HPDE6-E6E7 (cell line): ENCODE data around the gene ZNF609.

Source experiments
- DNase-seq: peaks from one replicate; pipeline ENCODE4 v3.0.0; 2011; ENCODE audit warnings: missing footprints; ENCODE audit errors: extremely low spot score

Gene ZNF609

DNA sequence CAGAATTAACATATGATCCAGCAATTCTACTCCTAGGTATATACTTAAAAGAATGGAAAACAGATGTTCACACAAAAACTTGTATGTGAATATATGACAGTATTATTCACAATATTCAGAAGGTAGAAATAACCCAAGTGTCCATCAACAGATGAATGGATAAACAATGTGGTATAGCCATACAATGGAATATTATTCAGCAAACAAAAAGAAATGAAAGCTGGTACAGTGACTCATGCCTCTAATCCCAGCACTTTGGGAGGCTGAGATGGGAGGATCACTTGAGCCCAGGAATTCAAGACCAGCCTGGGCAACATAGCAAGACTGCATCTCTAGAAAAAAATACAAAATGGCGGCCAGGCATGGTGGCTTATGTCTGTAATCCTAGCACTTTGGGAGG, 185.6 kb downstream of the ZNF609 start:
- no peak for DNase-seq

DNA sequence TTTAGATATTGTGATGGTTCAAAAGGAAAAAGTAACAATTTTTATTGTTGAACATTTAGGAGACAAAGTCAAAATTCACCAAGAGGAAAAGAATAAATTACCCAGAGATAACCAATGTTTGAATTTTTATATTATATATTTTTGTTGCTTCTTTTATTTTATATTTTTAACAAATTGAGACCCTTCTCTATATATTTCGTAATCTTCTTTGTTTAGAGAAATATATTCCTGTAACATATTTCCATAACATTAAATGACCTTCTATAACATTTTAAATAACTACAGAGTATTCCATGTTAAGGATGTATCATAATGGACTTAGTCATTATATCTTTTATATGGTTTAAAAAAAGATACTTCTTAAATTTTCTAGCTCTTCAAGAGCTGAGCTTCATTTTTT, 187.0 kb downstream of the ZNF609 start:
- DNase-seq = no peak

DNA sequence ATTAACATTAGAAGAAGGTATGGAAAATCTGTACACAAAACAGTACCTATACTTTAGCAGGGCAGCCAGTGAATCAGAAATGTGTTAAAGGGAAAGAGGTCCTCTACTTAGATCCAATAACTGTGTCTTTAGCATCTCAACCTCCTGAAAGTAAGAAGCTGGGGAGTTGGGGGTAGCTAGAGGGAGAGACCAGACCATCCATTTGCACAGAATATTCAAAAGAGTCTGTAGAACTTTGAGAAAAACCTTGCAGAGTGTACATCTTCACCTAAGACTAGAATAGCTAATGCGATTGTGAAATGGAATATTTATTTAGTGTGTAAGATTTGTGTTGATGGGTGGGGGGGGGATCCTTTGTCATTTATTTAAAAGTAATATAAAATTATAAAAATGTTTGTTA, 190.2 kb downstream of the ZNF609 start:
- DNase-seq = no peak

DNA sequence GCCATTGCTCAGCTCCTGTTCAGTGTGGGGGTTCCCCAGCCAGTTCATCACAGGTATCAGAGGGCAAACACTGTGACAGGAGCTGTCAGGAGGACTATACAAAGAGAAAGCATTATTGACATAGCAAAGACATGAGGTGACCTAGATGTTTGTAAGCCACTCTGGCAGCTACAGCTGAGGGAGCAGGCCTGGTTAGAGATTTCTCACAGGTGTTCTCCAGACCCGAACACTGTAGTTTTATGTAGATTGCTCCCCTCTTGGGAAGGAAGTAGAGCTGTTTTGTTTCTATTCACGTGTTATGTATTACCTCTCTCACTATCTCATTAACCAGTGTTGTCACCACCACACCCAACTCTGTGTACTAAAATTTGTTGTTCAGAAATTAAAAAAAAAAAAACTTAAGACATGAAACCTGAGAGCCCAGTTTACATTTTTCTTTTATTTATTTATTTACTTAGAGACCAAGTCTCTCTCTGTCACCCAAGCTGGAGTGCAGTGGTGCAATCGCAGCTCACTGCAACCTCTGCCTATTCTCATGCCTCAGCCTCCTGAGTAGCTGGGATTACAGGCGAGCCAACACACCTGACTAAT, 191.3 kb downstream of the ZNF609 start:
- DNase-seq = no peak

DNA sequence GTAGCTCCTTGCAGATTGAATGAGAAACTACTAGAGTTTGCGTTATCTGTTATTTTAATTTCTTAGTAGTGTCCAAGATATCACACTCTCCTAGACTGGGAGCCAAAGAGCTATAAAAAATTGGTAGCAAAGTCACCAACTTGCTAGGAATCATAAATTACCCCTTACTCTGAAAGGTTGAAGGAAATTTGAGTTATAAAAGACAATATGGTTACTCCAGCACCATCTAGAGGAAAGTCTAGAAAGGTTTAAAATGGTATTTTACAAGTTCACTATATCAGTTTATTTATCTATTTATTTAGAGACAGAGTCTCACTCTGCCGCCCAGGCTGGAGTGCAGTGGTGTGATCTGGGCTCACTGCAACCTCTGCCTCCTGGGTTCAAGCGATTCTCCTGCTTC, 193.4 kb downstream of the ZNF609 start:
- no peak for DNase-seq

DNA sequence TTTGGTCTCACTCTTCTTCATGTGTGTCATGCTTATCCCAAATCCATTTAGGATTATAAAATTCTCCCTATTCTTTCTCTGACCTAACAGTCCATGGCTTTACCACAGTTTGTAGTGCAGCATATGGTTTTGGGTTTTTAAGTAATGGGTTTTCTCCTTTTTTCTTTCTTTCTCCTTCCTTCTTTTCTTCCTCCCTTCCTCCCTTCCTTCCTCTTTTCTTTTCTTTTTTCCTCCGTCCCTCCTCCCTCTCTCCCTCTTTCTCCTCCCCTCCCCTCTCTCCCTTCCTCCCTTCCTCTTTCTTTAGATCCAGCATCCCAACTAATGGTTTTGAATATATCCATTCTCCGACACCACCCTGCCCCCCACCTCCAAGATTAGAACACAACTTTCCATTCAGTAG, 196.1 kb downstream of the ZNF609 start:
- no peak for DNase-seq

DNA sequence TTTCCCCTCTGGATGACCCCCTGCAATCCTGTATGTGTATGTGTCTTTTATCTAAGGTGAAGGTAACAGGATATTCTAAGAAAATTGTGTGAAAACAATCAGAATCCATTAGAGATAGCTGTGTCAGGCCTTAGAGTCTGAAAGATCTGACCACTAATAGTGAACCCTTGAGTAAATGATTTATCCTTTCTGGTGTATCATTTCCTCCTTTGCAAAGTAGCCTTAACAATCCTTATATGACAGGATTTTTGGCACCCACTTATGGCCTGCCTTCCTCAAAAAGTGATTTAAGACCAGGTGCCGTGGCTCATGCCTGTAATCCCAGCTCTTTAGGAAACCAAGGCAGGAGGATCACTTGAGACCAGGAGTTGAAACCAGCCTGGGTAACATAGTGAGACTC, 204.8 kb downstream of the ZNF609 start:
- no peak for DNase-seq

DNA sequence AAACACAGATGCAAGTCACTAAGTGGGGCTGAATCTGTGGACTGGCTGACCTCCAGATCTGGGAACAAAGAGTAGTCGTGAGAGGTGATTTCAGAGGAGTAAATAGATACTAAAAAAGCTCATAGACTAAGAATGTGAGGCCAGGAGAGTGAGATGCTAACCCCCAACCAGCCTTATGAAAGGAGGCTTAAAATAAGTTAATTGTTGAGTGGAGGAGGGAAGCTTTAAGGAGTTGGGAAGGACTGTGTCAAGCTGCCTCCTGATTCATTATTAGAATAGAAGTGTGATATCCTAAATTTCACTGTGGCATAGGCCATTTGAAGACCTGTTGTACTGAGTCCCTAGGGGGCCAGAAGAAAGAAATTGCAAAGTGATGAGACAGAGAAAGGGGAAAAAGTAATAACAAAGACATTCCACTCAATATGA, 207.4 kb downstream of the ZNF609 start:
- no peak for DNase-seq

DNA sequence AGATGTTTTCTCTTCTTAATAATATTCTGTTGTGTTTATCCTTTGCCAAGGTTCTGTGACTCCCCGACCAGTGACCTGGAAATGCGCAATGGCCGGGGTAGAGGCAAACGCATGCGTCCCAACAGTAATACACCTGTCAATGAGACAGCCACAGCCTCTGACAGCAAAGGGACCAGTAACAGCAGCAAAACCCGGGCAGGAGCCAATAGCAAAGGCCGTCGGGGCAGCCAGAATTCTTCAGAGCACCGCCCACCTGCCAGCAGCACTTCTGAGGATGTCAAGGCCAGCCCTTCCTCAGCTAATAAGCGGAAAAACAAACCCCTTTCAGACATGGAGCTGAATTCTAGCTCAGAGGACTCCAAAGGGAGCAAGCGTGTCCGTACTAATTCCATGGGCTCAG, 213.5 kb downstream of the ZNF609 start:
- no peak for DNase-seq

DNA sequence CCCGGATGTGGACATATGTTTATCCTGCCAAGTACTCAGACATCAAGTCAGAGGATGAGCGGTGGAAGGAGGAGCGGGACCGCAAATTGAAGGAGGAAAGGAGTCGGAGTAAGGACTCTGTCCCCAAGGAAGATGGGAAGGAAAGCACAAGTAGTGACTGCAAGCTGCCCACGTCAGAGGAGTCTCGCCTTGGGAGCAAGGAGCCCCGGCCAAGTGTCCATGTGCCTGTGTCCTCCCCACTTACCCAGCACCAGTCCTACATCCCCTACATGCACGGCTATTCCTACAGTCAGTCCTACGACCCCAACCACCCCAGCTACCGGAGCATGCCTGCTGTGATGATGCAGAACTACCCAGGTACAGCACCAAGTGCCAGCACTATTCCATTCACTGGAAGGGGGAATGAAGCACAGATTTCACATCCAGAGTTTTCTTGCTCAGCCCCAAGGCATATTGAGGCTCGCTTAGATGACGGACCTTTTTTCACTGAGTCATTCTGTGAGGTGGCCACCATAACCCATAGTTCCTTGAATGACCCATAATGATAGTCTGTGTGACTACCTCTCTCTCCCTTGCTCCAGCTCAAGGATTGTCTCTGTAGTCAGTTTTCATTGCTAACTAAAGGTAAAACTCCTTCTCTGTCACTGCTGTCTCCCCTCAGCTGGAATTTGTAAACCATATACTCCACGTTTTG, 217.9 kb downstream of the ZNF609 start:
- no peak for DNase-seq

DNA sequence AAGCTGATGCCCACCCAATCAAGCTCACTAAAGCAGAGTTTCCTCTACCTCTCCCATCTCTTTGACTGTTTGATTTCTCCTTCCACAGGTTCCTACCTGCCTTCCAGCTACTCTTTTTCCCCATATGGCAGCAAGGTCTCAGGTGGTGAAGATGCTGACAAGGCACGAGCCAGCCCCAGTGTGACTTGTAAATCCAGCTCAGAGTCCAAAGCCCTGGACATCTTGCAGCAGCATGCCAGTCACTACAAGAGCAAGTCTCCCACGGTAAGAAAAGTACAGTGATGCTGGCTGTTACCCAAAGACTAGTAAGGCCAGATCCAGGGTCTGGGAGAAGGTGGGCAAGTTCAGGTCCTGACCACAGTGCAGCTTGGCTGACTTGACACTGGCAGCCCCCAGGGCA, 219.7 kb downstream of the ZNF609 start:
- no peak for DNase-seq

DNA sequence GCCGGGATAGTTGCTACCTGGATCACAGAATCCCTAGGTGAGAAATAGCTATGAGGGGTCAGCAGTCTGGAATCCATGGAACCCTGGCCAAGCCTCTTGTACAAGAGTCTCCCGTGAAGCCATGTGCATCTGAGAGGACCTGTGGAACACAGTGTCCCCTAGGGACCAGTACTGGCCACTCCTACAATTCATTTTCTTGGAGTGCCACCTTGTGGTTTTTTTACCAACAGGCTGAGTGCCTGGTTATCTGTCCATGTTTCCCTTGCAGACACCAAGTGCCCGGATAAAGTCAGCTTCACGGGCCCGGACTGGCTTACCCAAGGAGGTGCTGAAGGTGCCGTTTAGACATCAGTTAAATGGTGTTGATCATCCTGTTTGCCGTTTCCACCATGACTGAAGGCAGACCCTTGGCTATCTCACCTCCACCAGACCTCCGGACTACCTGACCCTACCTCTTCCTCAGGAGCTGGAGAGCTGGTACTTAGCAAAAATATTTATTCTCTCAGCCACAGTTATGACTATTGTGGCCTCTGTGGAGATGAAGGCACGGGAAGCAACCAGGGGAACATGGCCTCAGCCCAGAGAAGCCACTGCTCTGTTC, 221.1 kb downstream of the ZNF609 start:
- DNase-seq = peak; percentile 75

DNA sequence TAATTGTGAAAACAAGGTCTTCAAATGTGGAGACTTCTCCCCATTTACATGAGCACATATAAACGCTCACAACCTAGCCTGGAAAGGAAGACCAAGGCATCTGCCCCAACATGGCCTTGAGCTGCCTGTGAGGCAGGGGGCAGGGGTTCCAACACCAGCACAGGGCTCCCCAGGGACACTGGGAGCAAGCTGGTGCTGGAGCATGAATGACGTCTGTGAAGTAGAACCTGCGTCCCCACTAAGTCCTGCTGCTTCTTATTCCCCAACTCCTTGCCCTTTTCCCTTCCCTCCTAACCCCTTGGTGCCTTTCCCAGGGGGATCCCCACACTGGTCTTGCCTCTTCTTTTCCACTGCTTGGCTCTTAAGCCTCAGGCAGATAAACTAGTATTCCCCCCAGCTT, 221.9 kb downstream of the ZNF609 start:
- DNase-seq = no peak

DNA sequence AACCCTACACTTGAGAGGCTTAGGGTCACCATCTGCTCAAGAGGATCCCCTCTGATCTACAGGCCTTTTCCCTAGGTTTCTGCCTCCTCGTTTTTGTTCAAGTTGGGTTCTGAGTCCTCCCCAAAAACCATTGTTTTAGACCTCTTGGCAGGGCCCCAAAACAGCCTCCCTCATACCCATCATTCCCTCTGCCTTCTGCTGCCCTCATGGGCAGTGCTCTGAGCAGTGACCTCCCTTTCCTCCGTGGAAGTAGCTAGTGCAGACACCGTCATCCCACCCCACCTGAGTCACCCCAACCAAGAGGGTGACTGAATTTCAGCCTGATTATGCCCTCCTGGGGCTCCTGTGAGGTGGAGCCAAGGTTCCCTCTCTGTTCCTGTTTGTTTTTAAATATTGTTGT, 223.0 kb downstream of the ZNF609 start:
- DNase-seq = no peak

DNA sequence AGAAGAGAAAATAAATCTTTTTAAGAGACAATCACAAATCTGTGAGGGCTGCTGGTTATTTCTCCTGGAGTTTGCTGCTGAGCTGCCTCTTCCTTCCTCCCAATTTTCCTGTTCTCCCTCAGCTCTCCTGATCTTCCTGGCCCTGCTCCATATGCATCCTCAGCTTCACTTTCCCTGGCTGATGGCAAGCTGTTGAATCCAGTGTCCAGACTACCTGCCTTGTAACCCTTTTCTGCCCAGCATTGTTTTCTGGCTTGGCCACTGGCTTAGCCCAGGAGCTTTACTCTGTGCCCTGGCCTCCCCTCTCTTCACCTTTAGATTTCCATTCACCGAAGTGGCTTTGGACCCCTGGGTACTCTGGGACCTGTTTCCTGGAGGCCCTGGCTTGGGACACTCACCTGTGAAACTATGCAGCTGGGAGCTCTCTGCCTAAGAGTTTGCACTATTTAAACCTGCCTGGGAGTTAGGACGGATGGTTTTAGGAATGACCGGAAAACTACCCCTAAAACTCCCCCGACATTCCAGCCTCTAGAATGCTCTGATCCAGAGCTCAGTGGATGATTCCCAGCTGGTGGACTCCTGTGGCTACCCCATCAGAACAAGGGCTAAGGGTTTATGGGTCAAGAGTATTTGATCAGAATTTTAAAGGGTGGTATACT, 225.0 kb downstream of the ZNF609 start:
- no peak for DNase-seq

DNA sequence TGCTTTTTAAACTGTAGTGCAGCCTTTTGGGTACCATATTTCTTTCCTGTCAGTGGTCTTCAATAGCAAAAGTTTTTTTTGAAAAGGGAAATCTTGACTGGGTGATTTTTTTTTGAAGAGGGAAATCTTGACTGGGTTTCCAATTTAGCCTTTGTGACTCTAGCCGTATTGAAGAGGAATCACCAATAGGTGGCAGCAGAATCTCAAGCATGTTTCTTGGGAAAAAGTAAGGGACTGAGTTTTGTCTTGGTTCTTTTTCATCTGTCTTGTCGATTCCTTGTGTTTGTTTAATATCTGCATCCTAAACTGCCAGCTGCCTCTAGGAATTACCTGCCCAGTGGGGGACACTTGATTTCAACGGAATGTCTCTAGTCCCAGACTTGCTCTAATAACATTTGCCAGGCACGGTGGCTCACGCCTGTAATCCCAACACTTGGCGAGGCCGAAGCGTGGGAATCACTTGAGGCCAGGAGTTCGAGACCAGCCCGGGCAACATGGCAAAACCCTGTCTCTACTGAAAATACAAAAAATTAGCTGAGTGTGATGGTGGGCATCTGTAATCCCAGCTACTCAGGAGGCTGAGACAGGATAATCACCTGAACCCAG, 225.9 kb downstream of the ZNF609 start:
- no peak for DNase-seq

DNA sequence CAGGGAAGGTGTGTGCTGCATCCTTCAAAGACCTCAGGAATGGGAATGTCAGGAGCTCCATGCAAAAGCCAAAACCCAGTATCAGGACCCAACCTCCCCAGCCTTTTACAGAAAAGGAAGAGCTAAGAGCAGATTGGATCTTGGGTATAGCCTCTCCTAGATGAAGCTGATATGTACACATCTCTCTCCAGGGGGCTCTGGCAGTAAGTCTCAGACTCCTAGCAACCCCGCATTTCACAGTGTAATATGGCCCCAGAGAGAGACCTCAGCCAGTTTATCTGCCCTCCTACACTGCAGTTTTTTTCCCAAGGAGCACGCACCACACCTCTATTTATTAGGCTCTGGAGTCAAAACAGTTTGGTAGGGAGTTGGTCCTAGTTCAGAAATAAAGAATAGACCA, 226.8 kb downstream of the ZNF609 start:
- DNase-seq = no peak

DNA sequence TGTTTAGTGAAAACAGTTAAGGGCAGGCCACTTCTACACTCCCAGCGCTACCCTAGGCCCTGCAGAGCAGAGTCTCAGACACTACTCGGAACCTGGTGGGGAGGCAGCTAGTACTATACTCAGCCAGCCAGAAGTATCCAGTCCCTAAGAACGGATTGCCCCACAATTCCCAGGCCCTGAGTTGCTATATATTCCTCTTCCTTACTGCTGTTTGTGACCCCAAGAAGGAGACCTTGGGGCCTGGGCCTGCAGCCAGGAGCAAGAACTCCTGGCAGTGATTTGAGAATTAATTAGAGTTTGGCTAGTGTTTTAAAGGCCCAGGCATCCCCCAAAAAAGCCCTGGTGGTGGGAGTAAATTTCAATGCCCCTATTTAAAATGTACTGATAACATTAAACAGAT, 227.3 kb downstream of the ZNF609 start:
- DNase-seq = no peak

DNA sequence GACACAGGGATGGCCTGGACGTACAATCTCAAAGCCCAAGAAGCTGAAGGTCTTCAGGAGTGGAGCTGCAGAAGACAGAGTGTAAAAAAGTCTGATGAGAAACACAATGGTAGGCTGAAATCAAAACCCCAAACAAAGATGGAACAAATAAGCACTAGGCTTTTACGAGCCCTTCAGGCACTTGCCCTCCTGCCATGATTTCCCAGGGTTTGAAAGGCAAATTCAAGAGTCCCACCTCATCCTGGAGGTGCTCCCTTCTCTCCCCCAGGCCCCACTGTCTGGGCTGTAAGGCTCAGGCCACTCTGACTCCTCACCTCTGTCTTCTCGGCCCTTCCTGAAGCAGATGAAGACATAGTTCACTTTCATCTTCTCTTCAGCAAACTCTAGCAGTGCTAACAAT, 228.4 kb downstream of the ZNF609 start:
- no peak for DNase-seq

DNA sequence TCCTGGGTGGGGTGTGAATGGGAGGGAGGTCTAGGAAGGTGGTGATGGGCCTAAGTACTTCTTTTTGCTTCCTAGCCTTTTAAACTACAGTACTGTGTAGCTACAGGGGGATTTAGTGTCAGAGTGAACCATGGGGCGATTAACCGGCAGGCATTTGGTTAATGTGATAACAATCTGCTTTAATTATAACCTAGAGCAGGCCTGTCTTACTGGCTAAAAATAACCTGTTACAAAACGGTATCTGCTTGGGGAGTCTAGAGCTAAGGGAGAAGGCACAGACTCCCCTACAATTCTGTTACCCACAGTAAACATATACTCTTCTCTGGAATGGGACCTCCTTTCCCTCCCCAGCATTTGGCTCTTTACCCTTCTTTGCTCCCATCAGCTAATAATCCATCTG, 229.6 kb downstream of the ZNF609 start:
- DNase-seq = no peak

DNA sequence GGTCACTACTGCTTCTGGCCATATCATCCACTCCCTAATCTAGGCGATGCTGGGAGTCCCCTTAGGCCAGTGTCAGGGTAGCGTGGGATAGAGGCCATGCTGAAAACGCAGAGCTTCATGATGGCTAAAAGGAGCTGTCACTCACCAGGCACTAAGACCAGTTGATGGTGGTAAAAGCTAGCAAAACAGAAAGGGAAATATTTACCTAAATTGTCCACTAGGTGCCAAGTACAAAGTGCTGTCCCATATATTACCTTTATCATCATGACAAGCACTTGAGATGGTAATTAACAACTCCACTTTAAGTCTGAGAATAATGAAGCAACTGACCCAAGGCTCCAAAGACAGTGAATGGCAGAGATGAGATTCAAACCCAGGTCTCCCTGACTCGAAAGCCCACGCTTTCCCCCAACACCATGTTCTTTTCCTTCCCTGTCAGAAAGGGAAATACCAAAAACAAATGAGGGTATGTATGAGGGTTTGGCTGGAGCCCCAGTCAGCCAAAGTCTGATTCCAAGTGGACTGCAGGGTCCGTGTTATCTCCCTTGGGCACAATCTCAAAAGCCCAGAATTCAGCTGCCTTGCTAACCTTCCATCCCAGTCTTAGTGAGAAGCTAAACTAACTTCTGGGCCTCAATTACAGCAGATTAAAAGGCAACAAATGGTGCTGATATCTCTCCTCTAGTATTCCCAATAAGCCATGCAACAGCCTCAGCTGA, 230.4 kb downstream of the ZNF609 start:
- DNase-seq = no peak
